ENCODE results near the gene SDHC.
A peak's percentile ranks its signal among the peaks of the same experiment; 100 is the strongest.

SDHC gene, protein sequence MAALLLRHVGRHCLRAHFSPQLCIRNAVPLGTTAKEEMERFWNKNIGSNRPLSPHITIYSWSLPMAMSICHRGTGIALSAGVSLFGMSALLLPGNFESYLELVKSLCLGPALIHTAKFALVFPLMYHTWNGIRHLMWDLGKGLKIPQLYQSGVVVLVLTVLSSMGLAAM

DNA sequence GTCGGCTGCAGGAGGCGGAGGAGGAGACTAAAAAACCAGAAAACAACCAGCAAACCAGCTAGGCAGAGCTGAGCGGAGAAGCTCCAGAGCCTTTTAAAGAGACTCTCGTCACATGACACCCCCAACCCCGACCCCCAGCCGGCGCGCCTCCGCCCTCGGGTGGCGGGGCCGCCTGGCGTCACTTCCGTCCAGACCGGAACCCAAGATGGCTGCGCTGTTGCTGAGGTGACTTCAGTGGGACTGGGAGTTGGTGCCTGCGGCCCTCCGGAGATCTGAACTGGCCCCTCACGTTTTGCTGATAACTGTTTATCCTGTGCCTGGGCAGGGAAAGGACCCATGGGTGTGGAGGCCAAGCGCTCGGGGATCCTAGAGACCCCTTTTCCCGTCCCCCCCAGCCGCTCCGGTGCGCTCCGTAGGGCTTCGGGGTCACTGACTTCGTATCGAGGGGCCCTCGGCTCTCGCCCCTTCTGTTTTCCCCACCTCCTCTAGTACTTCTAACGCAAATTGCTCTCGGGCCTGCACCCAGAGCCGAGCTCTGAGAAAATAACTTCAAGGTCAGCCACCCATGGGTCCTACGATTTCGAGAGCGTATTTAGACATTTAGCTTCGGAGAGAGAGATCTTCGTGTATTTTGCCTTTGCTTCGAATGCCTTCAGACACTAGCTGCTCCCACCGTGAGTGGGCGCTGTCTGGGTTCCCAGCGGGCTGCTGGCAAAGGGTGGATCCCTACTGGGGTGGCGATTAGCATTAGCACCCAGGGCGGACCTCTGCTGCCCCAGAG is at the start of gene SDHC:
Gene SDHC, plus strand, starts transcription at position 181 of the 781 bp plus-strand sequence. Its CDS starts 25 bp downstream, at position 206.
- TF ChIP-seq, protein P1, sequence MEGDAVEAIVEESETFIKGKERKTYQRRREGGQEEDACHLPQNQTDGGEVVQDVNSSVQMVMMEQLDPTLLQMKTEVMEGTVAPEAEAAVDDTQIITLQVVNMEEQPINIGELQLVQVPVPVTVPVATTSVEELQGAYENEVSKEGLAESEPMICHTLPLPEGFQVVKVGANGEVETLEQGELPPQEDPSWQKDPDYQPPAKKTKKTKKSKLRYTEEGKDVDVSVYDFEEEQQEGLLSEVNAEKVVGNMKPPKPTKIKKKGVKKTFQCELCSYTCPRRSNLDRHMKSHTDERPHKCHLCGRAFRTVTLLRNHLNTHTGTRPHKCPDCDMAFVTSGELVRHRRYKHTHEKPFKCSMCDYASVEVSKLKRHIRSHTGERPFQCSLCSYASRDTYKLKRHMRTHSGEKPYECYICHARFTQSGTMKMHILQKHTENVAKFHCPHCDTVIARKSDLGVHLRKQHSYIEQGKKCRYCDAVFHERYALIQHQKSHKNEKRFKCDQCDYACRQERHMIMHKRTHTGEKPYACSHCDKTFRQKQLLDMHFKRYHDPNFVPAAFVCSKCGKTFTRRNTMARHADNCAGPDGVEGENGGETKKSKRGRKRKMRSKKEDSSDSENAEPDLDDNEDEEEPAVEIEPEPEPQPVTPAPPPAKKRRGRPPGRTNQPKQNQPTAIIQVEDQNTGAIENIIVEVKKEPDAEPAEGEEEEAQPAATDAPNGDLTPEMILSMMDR (IDR thresholded peaks at IDR 0.05), result peak; percentile 15
- peak within 1 kb of the TSS; percentile 94 for H3K27ac ChIP-seq
- peaks cover 4% of the 10 kb centered on the region for H3K36me3 ChIP-seq
- no peaks in the 10 kb centered on the region for H3K9me3 ChIP-seq
- H3K4me3 ChIP-seq (ENCODE audit: low read depth in 1 of 2, low read length in 1 of 2), result peak within 1 kb of the TSS; percentile 63 to 83
- H3K27me3 ChIP-seq, result no peaks in the 10 kb centered on the region
- H3K4me1 ChIP-seq (ENCODE audit: control insufficient read depth in 1 of 2, insufficient read depth in 1 of 2, low read depth in 1 of 2, low read length in 1 of 2), result peaks cover 15 to 16% of the 10 kb centered on the region in 2 experiments

DNA sequence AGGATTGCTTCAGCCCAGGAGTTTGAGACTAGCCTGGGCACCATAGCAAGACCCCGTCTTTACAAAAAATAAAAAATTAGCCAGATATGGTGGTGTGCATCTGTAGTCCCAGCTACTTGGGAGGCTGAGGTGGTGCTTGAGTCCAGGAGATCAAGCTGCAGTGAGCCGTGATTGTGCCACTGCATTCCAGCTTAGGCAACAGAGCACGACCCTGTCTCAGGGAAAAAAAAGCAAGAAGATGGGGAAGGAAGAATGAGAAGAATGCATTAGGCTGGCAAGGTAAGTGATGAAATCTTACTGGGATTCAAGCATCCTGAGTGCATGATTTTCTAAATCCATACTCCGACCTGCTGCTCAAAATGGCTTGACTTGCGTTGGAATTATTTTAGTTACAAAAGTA is 48.9 kb upstream of the SDHC start:
- no peaks in the 10 kb centered on the region for H3K9me3 ChIP-seq
- no peak overlapping the region for H3K27ac ChIP-seq
- H3K4me1 ChIP-seq (ENCODE audit: control insufficient read depth in 1 of 2, insufficient read depth in 1 of 2, low read depth in 1 of 2, low read length in 1 of 2), result no peaks in the 10 kb centered on the region
- TF ChIP-seq, protein P1 (IDR thresholded peaks at IDR 0.05), result no peak
- no peaks in the 10 kb centered on the region for H3K36me3 ChIP-seq
- H3K27me3 ChIP-seq, result peaks cover 28% of the 10 kb centered on the region
- no peak overlapping the region for H3K4me3 ChIP-seq (ENCODE audit: low read depth in 1 of 2, low read length in 1 of 2)

DNA sequence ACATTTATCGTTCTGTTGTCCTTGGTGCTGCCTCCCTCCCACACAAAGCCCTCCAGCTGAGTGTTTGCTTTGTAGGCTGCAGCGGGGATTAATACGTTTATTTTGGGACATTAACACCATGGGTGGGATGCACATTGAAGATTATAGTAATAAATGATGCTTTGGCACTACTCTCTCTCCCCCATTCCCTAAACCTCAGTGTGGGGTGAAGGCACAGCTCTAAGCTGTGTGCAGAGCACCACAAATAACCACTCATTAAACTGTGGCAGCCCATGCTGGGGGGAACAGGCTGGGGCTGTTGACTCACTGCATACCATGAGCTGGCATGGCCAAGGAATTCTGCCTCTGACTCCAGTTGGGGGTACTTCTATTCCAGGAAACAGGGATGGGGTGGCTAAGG is 48.0 kb upstream of the SDHC start:
- TF ChIP-seq, protein P1 (IDR thresholded peaks at IDR 0.05), result no peak
- Histone ChIP-seq H3K9me3 (no peaks in the 10 kb centered on the region), H3K27ac (no peak overlapping the region), H3K4me3 (ENCODE audit: low read depth in 1 of 2, low read length in 1 of 2) (no peak overlapping the region), H3K36me3 (no peaks in the 10 kb centered on the region), H3K27me3 (peaks cover 19% of the 10 kb centered on the region), H3K4me1 (ENCODE audit: control insufficient read depth in 1 of 2, insufficient read depth in 1 of 2, low read depth in 1 of 2, low read length in 1 of 2) (no peaks in the 10 kb centered on the region)

DNA sequence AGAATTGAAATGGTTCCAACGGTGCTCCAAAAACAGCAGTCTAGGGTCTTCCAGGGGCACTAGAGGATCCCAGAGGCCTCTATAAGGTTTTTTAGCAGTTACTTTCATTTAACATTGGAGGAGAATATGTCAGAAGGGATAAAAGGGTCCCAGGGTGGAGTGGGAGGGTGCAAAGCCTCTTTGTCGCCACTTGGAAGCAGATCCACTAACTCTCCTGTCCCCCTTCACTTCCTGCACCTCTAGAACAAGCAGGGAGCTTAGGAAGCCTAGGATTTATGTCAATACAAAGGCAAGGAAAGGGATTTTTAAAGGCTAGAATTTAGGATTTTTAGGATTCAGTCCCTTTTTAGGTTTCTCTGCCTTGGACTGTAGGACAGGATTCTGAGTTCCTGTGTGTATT is 47.3 kb upstream of the SDHC start:
- Histone ChIP-seq H3K27ac (no peak overlapping the region), H3K27me3 (peaks cover 13% of the 10 kb centered on the region), H3K9me3 (no peaks in the 10 kb centered on the region), H3K4me1 (ENCODE audit: control insufficient read depth in 1 of 2, insufficient read depth in 1 of 2, low read depth in 1 of 2, low read length in 1 of 2) (no peaks in the 10 kb centered on the region), H3K36me3 (no peaks in the 10 kb centered on the region), H3K4me3 (ENCODE audit: low read depth in 1 of 2, low read length in 1 of 2) (no peak overlapping the region)
- TF ChIP-seq, protein P1 (IDR thresholded peaks at IDR 0.05), result no peak

DNA sequence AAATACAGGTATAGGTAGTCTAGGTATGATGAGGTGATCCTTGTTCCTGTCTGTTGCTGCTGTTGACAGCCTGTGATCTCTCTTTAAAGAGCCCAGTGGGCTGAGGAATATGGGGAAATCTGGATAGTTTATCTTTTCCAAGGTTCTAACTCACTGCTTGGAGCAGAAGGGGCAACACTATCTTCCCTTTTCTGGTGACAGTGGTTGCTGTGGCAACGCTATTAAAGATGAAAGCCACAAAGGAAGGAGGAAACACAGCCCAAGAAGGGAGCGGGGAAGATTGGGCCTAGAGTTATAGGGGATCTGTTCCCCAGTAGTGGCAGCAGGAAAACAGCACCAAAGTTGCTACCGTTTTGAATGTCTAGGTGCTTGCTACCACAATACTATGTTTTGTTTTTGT is 46.9 kb upstream of the SDHC start:
- H3K36me3 ChIP-seq, result no peaks in the 10 kb centered on the region
- no peaks in the 10 kb centered on the region for H3K4me1 ChIP-seq (ENCODE audit: control insufficient read depth in 1 of 2, insufficient read depth in 1 of 2, low read depth in 1 of 2, low read length in 1 of 2)
- TF ChIP-seq, protein P1 (IDR thresholded peaks at IDR 0.05), result no peak
- no peak overlapping the region for H3K27ac ChIP-seq
- H3K9me3 ChIP-seq, result no peaks in the 10 kb centered on the region
- peaks cover 10% of the 10 kb centered on the region for H3K27me3 ChIP-seq
- H3K4me3 ChIP-seq (ENCODE audit: low read depth in 1 of 2, low read length in 1 of 2), result no peak overlapping the region
